HPDE6-E6E7 (cell line): ENCODE results near the gene CAMK1D.

Experiments
- DNase-seq: peaks from one replicate; pipeline ENCODE4 v3.0.0; 2011; ENCODE audit warnings: missing footprints; ENCODE audit errors: extremely low spot score

CAMK1D gene

DNA sequence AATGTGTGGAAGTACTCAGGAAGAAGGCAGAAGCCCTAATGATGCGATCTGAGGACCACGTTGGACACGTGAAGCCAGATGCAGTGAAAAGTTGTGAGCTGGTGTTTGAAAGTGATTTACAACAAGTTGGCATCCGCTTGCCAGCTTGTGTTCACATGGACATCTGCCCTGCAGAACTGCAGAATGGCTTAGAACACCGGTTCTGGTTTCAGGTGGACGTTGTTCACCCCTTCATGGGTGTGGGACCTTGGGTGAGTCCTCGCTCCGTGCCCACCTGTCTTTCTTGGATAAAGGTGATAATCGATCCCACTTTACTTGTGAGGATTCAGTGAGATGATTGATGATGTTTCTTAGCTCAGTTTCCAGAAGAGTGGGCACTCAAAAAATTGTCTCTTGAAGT lies 53.8 kb downstream of the CAMK1D start:
- DNase-seq, result no peak

DNA sequence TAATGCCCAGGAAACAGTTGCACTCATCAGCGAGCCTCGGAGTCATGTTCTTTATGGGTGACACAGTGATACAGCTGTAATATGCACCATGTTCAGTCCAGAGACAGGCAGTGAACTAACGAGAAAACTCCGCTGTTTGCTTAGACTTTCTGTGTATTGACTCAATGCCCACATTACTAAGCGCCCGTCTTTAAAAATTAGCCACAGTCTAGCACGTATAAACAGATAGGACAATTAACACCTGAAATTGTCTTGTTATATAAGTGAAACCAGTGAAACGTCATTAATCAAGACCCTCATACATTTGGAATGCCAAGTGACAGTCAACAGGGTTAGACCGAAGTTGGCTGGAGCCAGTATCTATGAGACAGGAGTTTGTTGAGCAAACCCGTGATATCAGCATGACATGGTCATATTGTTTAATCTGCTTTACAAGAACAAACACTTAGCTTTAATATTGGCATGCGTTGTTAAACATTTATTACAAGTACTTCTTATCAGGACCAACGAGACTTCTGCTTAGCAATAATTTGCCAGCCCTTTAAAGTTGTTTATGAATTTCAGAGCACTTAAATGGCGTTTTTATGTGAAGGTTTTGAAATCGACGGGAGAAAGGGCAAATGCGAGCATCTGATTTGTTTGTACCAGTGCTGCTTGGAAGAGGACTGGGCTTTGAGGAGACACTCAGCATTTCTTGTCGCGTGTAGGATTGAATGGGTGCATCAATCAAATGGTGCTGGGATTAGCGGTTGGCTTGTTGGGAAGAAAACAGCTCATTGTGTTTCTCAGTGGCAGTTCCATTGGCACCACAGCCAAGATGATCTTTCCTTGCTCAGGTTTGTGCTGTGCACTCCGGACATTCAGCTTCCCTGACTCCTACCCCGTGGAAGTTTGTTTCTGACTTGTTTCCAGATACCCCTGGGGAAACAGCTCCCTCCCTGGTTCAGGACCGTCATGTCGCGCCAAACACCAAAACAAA lies 56.3 kb downstream of the CAMK1D start:
- DNase-seq, result no peak

DNA sequence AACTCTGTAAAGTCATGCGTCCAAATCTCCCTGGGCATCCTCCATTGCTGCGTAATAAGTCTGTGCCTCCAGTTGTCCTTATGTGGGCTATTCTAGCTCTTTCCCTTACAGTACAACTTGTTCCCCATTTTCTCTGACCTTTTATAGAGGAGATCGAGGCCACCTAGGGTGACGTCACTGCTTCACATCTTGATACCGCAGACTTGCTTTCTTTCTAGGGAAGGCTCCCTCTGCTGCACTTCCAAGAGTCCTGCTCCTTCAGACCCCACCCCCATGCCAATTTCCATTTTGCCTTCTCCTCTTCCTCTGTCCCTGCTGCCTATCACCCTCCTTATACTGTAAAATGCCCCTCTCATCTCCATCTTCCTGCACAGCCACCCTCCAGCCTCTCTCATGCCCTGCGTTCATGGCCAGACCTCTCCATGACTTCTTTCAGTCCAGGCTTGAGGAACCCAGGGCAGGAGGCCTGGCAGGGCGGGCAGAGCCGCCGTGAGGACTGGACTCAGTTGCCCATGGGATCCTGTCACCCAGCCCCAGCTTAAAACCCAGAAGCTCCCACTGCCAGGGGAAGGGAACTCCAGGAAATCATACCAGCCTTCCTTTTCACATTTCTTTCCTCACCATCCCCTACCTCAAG lies 57.5 kb downstream of the CAMK1D start:
- no peak for DNase-seq

DNA sequence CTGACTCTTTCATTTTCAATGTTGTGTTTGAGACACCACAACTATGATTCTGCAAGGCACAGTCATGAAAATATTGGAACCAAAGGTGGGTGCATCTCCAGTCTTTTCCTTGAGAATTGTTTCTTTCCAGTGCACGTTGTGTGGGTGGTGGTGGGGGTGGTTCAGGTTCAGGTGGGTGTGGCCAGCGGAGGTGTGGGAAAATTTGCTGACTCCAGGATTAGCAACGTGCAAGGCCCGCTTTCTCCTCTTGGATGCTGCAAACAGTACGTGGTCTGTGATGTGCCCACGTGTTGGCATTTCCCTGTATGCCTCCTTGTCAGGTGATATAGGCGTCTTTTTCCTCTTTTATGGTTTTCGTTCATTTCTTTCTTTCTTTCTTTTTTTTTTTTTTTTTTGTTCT lies 59.1 kb downstream of the CAMK1D start:
- DNase-seq, result no peak

DNA sequence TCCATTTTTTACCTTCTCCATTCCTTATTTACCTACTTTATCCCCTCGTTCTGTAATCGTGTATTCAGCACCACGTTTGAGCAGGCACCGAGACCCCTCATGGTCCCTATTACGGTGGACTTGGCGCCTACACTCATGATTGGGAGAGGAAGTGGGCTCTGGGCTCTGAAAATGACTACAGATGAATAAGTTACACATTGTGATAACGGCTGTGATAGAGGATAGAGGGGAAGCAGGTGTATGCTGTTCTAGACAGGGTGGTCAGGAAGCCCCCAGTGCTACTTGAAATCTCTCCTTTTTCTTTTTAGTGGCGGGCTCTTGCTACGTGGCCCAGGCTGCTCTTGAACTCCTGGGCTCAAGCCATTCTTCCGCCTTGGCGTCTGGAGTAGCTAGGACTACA lies 59.8 kb downstream of the CAMK1D start:
- DNase-seq, result no peak

DNA sequence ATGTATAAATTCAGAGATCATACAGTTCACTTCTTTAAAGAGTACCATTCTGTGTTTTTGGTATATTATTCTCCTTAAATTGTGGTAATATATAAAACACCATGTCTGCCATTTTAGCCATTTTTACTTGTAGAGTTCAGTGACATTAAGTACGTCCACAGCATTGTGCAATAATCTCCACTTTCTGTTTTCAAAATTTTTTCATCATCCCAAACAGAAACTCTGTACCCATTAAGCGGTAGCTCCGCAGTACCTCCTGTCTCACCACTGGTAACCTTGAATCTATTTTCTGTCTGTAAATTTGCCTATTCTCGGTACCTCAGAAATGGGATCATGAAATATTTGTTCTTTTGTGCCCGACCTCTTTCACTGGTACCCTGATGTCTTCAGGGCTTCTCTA lies 60.3 kb downstream of the CAMK1D start:
- DNase-seq, result no peak

DNA sequence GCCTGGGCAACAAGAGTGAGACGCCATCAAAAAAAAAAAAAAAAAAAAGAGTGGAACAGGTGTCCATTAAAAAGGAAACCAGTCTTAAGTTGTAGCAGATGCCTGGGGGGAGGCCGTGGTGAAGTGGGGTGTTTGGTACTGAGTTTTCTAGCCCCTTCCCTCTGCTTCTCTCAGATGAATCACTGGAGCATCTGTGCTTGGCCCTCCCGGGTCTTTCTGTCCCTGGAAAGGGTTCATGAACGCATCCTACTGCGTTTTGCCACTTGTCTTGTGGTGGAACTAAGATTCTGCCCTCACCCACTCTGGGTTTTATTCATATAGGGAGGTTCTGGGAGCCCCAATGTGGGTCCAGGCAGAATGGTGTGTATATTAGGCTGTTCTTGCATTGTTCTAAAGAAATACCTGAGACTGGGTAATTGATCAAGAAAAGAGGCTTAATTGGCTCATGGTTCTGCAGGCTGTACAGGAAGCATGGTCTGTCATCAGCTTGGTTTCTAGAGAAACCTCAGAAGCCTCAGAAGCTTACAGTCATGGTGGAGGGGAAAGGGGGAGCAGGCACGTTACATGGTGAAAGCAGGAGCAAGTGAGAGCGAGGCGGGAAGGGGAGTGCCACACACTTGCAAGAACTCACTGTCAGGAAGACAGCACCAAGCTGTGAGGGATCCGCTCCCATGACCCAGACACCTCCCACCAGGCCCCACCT lies 63.5 kb downstream of the CAMK1D start:
- no peak for DNase-seq

DNA sequence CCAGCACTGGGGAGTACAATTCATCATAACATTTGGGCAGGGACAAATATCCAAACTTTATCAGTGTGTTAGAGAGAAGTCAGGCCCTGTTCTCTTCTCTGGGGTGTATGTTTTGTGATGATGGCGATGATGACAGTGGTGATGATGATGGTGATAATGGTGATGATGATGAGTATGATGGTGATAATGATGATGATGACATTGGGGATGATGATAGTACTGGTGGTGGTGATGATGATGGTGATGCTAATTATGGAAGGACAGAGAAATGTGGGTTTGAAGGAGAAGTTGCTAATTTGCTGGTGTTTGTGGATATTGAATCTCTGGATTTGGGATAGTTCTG lies 64.0 kb downstream of the CAMK1D start:
- no peak for DNase-seq

DNA sequence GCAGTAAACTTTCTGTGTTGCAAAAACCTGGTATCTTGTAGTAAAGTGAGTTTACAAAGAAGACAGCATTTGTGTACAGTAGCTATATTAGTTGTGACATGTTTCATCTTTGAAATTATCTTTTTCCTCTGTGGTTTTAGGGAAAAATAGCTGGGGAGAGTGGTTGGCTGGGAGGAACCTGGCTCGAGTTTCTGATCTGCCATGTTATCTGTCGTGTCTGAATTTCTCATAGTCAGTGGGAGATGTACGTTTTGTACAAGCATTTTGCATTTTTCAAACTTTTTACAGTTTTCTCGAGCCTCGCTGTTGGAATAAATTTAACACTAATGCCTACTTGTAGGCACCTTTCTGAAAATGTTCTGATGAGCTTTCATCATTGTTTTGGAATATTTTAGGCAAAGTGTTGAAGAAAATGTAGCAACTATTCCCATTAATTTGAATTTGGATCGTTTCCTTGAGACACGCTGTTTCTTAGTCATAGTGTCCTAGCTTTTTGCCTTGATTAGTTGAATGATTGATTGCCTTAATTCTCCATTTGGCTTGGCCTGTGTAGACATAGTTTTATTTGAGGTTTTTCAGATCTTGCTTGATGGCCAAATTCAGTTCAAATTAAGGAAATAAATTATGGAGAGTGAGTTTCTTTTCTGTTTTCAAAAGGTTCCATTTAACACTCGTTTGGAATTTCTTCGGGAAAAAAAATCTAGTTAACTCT lies 65.1 kb downstream of the CAMK1D start:
- no peak for DNase-seq

DNA sequence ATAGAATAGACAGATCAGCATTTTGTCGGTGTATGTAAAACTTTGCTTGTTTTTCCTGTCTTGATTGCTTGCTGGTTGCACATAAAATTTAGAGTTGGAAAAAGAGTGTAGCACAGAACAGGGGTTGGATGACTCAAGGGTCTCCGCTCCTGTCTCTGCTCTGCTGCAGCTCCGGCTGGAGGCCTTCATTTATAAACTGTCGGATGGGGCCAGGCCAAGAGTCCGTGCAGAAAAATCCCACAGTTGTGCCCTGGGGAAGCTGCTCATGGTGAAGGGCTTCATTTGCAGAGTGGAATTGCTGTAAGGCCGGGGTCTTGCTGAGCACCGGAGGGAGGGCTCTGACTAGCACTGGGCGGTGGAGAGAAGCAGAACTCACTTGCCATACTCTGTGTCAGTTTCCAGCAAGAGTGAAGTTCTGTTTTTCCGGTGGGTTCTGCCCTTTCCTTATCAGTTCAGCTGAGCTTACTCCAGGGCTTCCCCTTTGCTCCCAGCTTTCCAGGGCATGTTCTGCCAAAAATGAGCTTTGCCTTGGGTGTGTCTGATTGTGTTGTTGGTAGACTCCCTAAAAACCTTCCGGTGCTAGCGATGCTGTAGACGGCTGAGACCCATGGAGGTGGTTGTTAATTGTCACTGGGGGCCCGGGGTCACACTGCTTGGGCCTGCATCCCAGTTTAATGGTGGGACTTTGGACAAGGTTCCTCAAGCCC lies 67.2 kb downstream of the CAMK1D start:
- DNase-seq, result no peak

DNA sequence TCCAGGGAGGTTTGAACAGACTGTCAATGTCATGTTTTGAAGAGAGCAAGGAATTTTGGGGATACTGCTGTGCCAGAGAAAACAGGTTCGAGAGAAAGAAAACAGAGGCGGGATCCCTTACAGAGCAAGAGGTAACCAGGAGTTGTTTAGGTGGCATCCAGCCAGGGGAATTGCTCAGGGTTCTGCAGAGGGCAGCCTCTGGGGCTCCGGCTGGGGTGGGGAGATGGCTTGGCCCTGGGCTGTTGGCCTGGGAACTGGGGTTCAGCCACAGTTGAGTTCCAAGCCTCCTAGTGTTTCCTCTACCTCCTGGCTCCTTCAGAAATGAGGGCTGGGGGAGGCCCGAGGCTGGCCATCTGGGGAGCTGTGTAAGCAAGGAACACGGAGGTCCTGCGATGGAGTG lies 68.0 kb downstream of the CAMK1D start:
- DNase-seq, result no peak

DNA sequence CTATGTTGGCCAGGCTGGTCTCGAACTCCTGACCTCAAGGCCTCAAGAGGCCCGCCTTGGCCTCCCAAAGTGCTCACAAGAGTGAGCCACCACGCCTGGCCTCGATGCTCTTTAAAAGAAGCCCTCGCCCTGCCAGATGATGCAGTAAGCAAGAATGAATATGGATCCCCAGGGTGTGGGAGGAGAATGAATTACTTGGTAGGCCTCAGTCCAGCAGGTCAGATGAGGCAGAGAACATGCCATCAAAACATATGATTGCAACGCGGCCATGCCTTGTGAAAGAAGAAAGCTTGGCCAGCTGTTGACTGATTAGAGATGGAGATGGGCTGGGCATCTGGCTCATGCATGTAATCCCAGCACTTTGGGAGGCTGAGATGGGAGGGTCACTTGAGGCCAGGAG lies 68.7 kb downstream of the CAMK1D start:
- no peak for DNase-seq

DNA sequence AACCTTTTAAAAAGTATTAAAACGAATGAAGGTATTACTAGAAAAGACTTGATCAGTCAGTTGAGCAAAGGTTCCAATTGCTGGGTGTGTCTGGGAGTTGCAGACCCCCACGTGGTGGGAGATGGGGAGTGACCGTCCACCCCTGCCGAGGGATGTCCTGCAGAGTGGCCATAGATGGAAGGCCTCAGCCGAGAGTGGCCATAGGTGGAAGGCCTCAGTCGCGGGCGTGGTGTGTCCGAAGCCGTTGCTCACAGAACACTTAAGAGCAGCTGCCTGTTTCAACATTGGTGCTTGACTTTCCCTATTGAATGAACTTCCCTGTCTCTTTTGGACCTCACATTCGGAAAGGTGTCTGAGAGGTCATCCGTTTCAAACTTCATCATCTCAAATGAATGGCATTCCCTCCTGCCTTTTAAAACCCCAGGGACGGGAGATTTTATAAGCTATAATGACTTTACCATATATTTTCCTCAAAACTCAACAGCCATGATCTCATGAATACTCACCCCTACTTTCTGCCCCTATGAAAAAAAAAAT lies 69.4 kb downstream of the CAMK1D start:
- DNase-seq, result no peak

DNA sequence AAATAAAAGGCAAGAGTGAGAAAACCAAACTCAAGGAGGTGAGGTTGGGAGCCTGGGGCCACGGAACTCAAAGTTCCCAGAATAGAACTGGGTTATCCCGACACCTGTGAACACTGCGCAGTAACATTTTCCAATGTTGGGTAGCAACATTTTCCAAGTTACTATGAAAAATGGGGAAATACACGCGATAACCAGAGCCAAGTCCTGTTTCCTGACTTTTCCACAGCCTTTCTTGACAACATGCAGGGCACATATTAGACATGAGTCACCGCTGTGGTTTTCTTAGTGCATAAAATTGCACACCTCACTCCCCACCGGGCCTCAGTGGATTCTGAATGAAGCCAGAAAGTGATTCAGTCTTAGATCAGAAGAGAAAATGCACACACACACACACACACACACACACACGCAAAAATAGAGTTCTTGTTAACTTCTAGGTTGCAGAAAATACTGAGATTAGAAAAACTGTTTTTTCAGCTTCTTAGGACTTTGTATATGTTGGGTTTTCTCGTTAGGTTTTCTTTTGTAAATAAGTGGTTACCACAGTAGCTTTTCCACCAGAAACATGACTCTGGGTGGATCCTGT lies 70.0 kb downstream of the CAMK1D start:
- peak; percentile 53 for DNase-seq

DNA sequence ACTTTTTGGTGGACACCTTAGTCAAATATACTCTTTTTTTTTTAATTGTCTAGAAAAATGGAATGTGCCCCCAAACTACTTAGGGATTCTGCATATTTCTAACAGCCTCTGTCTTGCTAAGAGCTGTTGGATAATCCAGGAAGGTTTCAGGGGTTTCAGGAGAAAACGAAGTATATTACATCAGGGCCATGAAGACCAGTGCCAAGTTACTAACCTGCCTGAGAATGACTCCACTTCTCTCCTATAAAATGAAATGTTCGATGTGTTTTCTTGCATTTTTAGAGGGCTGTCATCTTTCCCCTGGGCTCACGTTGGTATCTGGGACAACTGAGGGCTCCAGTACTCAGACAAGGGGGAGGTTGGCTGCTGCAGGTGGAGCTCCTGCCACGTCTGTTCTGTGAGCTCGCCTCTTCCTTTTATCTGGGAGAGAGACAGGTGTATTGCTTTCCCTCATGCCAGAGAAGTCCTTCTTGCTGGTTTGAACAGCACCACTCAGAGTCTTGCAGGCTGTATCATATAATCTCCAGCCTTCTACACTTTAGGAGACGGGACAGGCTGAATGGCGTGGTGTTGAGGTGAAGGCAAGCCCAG lies 71.3 kb downstream of the CAMK1D start:
- DNase-seq, result no peak

DNA sequence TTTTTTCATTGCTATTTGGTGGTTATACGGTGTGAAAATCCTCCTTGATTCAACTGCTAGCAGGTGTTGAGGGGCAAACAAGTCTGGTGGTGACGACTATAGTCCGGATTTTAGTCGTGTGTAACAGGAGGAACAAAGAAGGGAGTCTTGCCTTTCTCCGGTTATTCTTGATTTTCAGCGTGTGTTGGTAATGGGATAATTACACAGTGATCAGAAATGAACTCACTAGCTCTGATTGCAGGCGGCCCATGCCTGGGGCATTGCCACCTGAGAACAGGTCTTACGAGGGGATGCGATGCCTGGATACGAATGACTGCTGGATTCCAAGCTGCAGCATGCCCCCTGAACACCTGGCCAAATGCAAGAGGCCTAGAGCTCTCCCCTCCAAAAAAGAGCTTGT lies 72.8 kb downstream of the CAMK1D start:
- DNase-seq, result no peak

DNA sequence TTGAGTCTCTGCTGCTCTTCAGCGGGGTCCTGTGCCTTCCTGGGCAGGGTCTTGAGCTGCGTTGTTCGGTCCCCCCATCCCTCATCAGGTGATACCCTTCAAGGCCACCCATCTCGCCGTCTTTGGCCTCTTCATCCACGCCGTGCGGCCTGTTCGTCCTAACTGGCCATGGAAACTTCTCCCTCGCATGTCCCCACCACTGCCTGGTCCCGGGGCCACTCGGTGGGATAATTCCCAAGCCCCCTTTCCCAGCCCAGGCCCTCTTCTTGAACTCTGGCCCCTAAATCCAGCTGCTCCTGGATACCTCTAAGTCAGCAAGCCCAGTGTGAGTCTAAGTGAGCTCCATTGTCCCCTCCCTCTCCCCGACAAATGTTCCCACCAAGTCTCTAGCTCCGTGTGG lies 74.5 kb downstream of the CAMK1D start:
- no peak for DNase-seq

DNA sequence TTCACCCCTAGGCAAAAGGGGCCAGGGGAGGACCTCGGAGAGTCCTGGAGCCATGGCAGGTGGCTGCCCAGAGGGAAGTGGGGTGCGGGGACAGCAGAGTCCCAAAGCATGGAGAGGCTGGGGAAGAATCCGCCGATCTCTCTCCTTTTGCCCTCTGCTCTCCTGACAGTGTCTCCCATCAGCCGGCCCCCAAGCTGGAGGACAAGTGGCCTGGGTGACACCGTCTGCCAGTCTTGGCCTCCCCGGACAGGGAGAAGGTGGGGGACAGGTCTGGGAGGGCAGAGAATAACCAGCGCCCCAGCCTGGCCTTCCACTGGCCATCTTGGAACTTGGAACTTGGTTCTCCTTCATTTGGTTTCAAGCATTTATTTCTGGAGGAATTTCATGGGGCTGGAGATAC lies 77.9 kb downstream of the CAMK1D start:
- DNase-seq, result no peak

DNA sequence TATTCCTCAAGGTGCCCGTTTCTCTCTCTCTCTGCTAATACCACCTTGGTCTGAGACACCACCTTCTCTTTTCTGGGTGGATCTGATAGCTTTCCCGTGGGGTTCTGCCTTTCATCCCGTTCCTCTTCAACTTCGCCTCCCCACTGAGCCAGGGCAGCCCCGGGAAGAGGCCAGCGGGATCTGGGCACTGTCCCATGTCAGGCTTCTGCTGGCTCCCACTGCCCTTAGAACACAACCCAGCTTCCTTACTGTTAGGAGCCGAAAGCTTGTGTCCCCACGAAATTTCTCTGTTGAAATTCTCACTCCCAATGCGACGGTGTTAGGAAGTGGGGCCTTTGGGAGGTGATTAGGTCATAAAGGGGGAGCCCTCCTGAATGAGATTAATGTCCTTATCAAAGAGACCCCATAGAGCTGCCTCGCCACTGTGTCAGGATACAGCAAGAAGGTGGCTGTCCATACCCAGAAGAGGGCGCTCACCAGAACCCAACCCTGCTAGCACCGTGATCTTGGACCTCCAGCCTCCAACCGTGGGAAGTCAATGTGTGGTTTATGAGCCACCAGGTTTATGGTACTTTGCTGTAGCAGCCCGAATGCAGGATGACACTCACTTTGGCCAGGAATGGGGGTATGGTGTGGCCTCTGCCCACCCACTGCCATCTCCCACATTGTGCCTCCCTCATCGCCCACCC lies 79.2 kb downstream of the CAMK1D start:
- DNase-seq, result no peak
